Activated naive CD4-positive, alpha-beta T cell treated with anti-CD3 and anti-CD28 coated beads, Interleukin-2, amount 50 U/mL, for 16 hours (primary cell): ENCODE data around the gene ATXN7.

Source experiments
- DNase-seq: peaks from one replicate; pipeline ENCODE4 v3.0.0-alpha.2; 2020

Gene ATXN7

DNA sequence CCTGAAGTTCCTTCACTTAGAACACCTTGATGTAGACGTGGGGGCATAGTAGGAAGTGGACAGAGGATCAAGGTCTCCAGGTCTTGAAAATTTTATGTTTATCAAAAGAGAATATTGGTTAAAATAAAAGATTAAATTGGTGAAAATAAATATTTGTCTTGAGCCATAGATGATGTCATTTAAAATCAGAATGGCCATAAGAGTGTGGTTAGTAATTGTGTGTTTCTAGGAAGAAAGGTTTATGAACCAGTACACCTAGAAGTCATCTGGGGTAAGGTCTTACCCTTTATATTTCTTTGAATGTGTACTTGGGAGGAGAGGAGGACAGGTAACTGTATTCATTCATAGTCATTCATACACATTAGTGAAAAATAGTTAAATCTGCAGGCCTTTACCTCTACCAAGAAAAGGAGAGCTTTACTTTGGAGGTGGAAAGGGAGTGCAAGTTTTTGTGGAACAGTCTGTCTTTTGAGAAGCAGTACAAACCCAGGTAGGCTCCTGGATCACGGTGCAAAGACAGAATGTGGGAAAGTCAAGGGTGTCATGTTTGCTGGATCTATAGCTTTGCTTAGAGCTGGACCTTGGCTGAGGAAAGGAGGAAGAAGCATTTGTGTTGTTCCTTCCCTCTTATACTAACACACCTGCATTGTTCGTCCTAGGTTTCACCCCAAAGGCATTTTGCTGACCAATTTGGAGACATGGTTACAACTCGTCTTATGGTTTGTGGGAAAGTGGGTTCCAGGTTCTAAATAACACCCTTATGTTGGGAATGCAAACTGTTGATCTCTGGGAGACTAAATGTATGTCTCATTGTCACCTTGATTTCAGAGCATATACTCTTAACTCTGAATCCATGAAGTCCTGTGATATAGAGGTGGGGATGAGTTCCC is 42.3 kb downstream of the ATXN7 start:
- DNase-seq: no peak

DNA sequence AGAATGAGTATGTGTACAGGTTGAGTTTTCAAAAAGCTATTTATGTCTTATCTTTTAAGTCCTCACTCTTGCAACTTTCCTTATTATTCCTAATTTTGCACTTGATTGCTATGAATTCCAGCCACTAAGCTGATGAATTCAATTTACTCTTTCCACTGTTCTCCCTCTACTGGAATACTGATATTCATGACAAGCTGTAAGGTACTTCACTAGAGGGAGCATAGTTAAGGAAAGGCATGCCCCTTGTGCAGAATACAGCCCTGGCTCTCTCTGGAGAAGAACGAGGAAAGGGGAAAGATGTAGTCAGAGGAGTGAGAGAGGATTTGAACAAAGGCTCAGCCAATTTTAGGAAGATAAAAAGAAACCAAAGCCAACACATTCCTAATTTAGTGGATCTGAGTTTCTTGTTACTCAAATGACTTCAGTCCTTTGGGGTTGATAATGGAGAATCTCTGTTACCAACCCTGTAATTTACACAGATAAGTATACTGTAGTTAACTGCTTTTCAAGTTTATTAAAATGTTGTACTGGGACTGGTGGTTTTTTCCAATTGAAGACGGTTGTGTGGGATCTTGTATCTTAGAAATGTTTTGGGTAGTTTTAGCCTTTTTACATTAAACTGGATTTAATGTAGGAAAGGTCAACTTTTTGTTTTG is 44.5 kb downstream of the ATXN7 start:
- no peak for DNase-seq

DNA sequence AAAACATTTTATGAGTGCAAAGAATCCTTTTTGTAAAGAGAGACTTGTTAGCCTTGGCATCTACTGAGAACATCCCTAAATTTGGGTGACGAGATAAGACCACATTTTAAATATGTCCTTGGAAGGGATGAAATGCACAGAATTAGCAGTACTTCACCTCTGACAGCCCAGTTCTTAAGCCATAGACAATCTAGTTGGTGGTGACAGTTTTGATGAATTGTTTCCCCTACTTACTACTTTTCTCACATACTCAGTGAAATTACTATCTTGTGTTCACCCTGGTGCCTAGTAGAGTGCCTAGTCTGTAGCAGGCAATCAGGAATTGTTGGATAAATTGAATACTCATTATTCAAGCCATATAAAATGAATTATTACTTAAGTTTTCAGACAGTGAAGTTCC is 45.1 kb downstream of the ATXN7 start:
- DNase-seq: no peak

DNA sequence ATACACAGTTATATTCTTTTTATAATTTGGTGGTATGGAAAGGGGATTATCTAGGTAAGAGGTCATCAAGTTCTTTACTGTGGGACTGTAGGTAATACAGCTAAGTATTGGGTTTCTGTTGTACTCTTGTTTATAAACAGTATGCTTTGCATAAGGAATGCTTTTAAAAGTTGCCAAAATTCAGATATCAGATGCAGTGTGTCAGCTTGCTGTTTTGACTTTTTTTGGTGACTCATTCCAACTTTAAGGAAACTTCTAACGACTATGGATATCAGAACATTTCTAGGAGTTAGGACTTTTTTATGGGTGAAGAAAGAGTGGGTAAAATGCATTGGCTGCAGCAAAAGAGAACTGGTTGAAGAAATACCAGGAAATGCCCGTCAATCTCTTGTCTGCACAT is 45.8 kb downstream of the ATXN7 start:
- DNase-seq: no peak

DNA sequence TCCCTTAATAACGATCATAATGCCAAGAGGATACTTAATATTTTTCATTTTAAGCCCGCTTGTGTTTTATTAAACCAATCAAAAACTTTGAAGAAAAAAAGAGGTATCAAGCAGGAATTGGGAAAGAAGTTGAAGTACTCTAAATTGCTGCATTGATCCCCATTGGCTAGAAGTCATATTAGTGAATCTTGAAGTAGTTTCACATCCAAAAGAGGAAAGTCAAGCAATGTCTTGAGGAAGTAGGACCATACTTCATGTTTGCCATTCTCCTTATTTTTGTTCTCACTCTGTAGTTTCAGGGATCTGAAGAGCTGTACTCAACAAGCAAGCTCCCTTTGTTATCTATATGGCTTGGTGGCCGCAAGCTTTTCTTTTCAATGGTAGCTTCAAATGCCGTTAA is 46.3 kb downstream of the ATXN7 start:
- DNase-seq: no peak

DNA sequence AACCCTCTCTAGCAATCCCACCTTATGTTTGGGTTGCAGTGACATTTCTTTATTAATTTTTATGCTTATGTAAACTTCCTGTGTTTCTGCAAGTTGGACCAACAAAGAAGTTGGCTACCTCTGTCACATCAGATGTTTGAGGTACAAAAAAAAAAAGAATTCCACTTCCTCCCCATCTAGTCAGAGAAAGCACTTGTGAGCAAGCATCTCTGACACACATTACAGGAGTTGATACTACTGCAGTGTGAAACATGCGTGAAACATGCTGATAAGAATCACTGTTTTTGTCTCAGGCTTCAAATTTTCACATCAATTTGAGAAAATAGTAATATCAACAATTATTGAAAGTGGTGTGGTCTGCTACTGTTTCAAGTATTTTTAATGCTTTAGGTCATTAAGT is 47.2 kb downstream of the ATXN7 start:
- DNase-seq: no peak

DNA sequence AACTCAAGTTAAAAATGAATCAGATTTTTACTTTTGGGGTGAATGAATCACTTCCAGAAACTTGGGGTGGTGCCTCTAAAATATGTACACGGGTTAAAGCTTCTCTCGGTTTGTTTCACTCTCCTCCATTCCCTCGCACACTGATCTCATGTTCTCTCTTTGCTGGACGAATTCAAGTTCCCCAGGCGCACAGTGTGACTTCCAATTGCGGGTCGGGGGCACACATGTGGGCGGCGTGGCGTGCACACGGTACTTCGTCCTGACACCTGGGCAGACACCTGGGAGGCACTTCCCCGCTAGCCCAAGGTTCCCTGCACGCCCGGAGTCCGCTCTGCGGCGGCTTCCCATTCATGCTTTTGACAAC is 47.8 kb downstream of the ATXN7 start:
- DNase-seq: no peak

DNA sequence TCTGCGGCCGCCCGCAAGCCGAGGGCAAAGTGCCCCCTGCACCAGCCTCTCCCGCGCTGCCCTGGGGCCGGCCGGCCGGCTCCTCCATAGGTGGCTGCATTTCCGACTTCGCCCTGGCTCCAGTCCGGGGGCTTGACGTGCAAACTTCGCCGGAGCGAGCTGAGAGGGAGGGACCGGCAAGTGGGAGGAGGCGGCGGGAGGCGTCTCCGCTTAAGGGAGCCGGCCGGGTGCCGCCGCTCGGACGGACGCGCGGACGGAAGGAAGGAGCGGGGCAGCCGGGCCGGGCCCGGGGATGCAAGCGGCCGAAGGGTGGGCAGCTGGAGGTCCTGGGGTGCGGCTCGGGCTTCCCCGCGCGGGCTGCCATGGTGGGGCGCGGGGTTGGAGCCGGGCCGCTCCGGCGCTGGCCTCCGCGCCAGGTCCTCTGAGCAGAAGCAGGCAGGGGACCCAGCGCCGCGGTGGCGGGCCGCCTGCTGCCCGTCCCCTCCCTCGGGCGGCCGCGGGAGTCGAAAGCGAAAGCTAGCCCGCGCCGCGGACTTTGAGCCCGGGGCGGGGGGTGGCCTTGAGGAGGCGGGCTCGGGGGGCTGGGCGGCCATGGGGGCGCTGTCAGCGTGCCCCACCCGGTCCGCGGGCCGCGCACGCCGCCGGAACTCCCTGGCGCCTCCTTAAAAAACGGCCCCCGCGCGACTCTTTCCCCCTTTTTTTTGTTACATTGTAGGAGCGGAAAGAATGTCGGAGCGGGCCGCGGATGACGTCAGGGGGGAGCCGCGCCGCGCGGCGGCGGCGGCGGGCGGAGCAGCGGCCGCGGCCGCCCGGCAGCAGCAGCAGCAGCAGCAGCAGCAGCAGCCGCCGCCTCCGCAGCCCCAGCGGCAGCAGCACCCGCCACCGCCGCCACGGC is 48.5 kb downstream of the ATXN7 start, which contains the start of gene SCAANT1:
Gene SCAANT1 (minus strand): TSS at position 511 of the 895 bp plus-strand sequence.
- peak; percentile 84 for DNase-seq

DNA sequence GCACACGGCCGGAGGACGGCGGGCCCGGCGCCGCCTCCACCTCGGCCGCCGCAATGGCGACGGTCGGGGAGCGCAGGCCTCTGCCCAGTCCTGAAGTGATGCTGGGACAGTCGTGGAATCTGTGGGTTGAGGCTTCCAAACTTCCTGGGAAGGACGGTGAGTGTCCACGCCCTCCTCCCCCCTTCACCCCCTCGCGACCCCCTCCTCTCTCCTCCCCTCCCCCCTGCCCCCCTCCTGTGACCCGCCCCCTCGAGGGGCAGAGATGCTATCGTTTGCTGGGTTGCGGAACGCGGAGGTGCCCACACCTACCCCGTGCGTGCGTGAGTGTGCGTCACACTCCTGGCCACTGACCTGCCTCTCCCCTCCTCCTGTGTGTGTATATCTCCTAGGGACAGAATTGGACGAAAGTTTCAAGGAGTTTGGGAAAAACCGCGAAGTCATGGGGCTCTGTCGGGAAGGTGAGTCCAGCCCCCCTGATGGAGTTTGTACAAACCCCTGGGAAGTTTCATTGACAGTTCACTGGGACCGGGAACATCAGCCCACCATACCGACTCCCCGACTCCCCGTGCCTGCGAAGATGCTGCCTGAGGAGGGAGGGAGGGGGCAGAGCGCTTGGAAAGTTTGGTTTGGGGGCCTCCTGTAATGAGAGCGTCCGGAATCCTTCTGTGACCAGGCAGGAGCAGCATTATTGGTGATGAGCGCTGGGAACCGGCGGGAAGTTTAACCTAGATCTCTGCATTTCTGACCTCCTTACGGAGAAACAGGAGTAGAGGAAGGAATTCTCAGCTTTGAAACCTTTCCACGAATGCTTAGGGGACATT is 49.3 kb downstream of the ATXN7 start:
- DNase-seq: peak; percentile 56

DNA sequence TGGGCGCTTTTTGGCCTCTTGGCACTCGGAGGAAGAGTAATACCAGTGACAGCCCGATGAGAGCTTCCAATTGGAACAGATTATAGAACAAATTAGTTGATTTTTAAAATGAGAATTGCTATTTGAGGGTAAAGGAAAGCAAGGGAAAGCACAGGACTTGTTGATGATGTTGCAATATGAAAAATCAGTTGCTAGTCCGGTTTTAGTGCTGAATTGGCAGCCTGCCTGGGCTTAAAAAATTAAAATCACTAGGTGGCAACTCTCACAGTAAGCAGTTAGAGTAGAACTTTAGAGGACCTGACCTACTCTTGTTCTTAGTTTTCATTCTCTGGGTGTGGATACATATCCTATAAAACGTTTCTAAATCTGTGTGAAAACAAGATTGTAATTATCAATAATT is 50.6 kb downstream of the ATXN7 start:
- no peak for DNase-seq

DNA sequence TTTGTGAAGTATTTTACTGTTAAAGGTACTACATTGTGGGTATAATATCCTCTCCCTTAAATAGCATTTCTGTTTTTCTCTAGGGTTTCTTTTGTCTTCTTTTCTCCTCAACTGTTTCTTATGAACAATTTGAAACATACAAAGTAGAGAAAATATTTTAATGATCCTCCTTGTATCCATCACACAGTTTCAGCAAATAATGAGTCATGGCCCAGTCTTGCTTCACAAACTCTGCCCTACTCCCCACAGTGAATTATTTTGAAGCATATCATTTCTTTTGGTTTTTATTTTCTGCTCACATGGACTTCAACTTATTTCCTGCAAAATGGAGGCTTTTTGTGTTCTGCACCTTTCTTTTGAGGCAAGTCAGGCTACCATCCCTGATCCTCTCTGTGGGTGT is 54.7 kb downstream of the ATXN7 start:
- no peak for DNase-seq

DNA sequence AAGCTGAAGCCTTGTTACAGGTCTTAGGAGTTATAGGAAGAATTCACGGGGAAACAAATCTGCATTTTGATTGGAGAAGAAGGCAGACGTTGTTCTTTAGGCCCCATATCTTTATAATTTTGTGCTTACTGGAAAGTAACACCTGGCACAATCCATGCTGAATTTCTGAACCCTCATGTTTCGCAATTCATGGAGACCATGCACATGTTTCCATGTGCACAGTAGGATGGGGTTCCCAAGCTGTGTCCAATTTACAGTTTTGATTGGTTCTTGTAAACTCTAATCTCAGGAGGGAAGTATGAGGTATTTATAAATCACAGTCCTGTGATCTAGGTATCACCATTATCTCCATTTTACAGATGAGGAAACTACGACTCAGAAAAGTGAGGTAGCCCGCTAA is 56.3 kb downstream of the ATXN7 start:
- DNase-seq: no peak

DNA sequence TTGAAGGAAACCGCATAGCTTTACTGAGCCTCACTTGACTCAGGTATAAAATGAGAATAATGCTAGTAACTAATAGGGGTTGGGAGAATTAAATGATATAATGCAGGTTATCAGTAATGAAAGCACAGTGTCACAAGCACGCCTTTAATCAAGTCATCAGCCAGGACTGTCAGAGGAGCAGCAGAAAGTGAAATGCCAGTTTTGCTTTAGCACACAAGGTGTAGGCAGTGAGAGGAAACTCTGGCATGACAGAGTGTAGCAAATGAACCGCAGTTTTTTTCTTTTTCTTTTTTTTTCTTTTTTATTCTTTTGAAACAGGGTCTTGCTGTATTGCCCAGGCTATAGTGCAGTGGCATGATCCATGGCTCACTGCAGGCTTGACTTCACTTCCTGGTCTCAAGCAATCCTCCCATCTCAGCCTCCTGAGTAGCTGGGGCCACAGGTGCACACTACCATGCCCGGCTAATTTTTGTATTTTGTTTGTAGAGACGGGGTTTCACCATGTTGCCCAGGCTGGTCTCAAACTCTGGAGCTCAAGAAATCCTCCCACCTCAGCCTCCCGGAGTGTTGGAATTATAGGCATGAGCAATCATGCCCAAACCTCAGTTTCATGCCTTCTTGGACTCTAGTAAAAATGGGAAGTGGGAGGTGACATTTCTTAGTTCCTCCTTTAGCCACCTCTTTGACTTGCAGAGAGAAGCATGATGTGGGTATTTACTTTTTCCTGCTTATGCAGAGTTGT is 58.2 kb downstream of the ATXN7 start:
- no peak for DNase-seq

DNA sequence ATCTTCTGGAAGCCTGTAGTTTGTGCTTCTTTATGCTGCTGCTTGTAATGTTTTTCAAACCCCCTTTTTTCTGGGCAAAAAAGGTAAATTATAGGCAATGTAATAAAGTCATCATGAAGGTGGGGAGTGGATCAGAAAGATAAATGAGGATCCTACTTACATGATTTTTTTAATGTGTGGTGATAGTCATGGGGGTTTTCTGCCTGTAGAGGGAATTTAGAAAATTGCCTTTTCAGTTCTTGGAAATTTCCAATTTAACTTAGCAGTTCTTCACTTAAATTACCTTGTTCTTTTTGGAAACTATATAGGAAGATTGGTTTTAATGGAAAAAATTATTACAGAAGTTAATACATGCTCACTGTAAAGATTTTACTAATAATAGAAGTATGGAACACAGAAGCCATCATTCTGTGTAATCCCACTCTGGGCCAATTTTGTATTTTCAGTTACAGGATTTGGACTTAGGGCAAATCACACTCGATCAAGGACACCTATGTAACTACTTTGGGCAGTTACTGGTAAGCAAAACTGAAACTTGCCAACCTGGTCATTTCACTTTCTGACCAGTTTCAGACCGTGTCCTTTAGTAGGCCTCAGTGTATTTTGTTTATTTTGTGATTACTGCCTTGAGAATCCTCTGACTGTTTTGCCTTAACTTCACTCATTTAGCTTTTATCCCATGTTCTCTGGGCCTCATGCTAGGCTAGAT is 59.0 kb downstream of the ATXN7 start:
- no peak for DNase-seq

DNA sequence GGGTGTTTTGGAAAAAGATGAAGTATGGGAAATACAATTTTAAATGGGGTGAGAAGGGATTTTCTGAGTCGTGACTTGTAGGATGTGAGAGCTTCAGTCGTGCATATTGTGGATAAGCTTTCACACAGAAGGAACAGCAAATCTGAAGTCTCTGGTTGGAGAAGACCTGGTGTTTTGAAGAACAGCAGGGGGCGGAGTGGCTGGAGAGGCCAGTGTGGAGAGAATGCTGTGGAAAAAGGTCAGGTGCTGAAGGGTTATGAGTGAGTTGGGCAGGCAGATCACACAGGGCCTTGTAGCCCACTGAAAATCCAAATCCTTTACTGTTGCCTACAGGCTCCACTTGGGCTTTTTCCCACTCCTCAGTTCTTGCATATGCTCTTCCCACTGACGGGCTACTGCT is 62.6 kb downstream of the ATXN7 start:
- no peak for DNase-seq

DNA sequence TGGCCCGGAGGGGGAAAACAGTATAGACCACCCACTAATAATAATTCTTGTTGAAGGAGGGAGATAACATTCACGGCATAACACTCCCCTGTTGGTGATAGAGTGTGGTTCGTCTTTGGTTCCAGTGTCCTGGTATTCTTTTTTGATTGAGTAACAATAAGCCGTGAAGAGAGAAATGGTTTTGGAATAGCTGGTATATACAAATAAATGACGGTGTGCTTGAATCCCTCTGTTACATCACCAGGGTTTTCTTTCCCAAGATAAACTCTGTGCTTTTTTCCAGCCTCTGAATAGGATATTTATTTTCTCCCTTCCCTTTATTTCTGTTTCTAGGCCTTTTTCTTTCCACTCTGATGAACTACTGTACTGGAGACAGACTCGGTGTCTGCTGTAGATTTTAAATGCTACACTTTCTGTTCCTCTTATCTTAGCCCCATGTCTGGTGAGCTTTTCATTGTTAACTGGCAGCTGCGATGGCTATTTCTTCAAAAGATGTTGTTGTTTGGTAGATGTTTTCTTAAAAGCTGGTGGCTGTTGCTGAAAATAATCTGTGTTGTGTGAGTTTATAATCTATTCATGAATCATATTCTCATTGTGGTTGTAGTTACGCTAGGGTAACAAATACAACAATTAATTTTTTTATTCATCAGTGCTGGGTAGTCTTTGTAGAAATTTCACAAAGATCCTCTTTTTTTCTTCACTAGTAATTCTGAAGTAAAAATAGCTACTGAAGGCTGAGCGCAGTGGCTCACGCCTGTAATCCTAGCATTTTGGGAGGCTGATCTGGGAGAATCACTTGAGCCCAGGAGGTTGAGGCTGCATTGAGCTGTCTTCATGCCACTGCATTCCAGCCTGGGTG is 64.0 kb downstream of the ATXN7 start:
- DNase-seq: no peak

DNA sequence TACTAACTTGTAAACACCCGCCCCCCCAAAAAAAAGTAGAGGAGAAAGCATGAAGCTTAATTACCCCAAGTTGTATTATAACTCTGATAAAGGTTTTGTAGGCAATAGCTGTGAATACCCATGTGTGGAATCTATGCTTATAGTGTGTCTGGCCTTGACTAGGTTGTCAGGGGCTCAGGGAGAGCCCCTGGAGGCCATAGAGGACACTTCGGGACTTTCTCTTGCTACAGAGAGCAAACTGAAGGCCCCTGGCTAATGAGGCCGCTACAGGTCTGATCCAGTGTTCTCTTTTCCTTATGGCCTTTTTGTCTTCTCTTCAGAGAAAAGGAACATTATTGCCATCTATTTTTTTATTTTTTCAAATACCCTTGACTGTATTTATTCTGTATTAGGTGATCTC is 67.6 kb downstream of the ATXN7 start:
- DNase-seq: no peak

DNA sequence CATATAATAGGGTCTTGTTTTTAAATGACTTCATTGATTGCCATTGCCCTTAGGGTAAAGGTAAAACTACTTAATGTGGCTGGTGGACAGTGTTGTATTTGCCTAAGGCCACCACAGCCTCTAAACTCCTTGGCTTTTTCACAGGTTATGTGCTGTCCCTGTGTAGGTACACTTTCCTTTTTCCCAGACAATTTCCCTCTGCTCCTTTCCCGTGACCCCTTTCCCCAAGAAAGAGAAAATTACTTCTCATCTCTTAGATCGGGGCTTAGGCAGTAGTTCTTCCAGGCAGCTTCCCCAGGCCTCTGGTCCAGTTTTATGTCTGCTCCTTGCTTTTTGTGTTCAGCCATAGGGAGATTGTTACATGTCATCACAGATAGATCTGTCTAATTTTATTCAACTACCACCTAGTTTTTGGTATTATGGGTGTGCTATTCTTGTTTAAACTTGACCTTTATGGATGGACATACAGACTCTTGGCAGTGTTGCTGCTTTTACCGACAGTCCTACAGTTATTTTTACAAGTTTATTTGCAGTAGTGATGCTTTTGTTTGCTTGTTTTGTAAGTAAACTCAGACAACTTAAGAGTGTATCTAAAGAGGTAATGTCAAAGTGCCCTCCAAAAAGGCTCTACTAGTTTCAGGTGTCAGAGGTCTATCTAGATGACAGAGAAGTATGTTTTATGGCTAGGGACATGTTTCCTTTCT is 69.0 kb downstream of the ATXN7 start:
- DNase-seq: no peak

DNA sequence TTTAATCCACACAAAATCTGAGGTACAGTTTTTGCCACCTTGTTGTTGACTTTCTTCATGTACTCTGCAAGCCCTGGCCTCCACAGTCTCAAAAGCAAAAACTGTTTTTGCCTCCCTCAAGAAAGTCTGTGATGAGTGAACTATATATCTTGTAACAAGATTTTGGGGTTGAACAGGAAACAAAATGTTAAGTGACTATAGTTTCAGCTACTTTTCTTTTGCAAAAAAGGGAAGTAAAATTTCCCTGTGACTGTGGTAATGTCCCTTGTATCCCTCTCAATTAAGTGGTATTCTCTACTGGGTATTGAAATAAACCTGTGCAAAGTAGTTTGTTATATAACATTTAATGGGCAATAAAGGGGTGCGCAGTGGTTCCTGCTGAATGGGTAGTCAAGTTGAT is 69.8 kb downstream of the ATXN7 start:
- DNase-seq: no peak
